HEK293 (cell line): Measurements from ENCODE around the gene CLIC4.

ENCODE experiments used
- CTCF ChIA-PET: fragments of 350-600 bp; formaldehyde crosslinking; extraction: SDS; loops from one replicate; lab custom pipeline; 2021; ENCODE audit warnings: antibody characterized with exemption; lab: Yijun Ruan, JAX
- POLR2A ChIA-PET: fragments of 300-600 bp; formaldehyde crosslinking; extraction: SDS; loops from one replicate; lab custom pipeline; 2020; ENCODE audit warnings: antibody characterized with exemption, inconsistent platforms; lab: Yijun Ruan, JAX
- H3K27ac ChIP-seq: fragments of 200-500 bp; sonication (Bioruptor generic); 2 replicates; pipeline ENCODE4 v1.5.1; 2014; ENCODE audit warnings: low read depth, low read length, control low read depth, inconsistent platforms; ENCODE audit errors: extremely low read depth
- H3K36me3 ChIP-seq, 2 experiments: fragments of 200-500 bp in 1 of 2; sonication (Bioruptor generic) in 1 of 2; 1 replicate in 1 of 2; 2 replicates in 1 of 2; pipeline ENCODE4 v1.5.1; 2014 to 2017; ENCODE audit warnings: inconsistent platforms in 2 of 2, low read length in 2 of 2; ENCODE audit not compliant: control insufficient read depth in 2 of 2, insufficient read depth in 1 of 2
- H3K4me1 ChIP-seq: fragments of 200-500 bp; sonication (Bioruptor generic); 2 replicates; pipeline ENCODE4 v1.5.1; 2014; ENCODE audit warnings: mild to moderate bottlenecking, low read length, inconsistent platforms; ENCODE audit not compliant: control insufficient read depth, insufficient read depth
- H3K4me3 ChIP-seq: 2 replicates; pipeline ENCODE4 v1.5.1; 2011; ENCODE audit warnings: low read depth, mild to moderate bottlenecking, control low read depth, low read length, moderate library complexity
- H3K9me3 ChIP-seq: fragments of 200-500 bp; sonication (Bioruptor generic); 2 replicates; pipeline ENCODE4 v1.5.1; 2014; ENCODE audit warnings: low read depth, low read length, inconsistent platforms; ENCODE audit not compliant: control insufficient read depth, insufficient read depth
- EGR2 ChIP-seq: fragments of 450-650 bp; formaldehyde crosslinking; IDR thresholded peaks from 2 replicates; pipeline ENCODE4 v1.5.1; 2016; ENCODE audit warnings: low read depth, missing biosample characterization, missing genetic modification characterization
- FEZF1 ChIP-seq: fragments of 450-650 bp; formaldehyde crosslinking; IDR thresholded peaks from 2 replicates; pipeline ENCODE4 v1.5.1; 2016; ENCODE audit warnings: missing biosample characterization, missing genetic modification characterization
- HOXC10 ChIP-seq: sonication (generic); formaldehyde crosslinking; IDR thresholded peaks from 2 replicates; pipeline ENCODE4 v1.8.1; 2023; ENCODE audit warnings: mild to moderate bottlenecking, missing genetic modification reagents
- IKZF3 ChIP-seq: fragments of 450-650 bp; IDR thresholded peaks from 2 replicates; pipeline ENCODE4 v1.5.0; 2018; ENCODE audit warnings: missing biosample characterization, mild to moderate bottlenecking, missing genetic modification characterization, moderate library complexity
- SCRT1 ChIP-seq: fragments of 450-650 bp; formaldehyde crosslinking; IDR thresholded peaks from 2 replicates; pipeline ENCODE4 v1.5.1; 2016; ENCODE audit warnings: missing biosample characterization, missing genetic modification characterization, borderline replicate concordance
- SCRT2 ChIP-seq: fragments of 450-650 bp; formaldehyde crosslinking; IDR thresholded peaks from 2 replicates; pipeline ENCODE4 v1.5.1; 2016; ENCODE audit warnings: missing biosample characterization, missing genetic modification characterization
- SP7 ChIP-seq: fragments of 450-650 bp; formaldehyde crosslinking; IDR thresholded peaks from 2 replicates; pipeline ENCODE4 v1.5.1; 2016; ENCODE audit warnings: missing biosample characterization, missing genetic modification characterization
- TCF7L2 ChIP-seq: IDR thresholded peaks from 2 replicates; pipeline ENCODE4 v1.6.1; 2011; ENCODE audit warnings: low read depth, mild to moderate bottlenecking, inconsistent platforms, low read length, moderate library complexity, borderline replicate concordance
- TRIM28 ChIP-seq: IDR thresholded peaks from 2 replicates; pipeline ENCODE4 v1.6.1; 2011; ENCODE audit warnings: low read length, control low read depth, borderline replicate concordance
- ZNF10 ChIP-seq: fragments of 450-650 bp; formaldehyde crosslinking; IDR thresholded peaks from 2 replicates; pipeline ENCODE4 v1.5.1; 2017; ENCODE audit warnings: missing biosample characterization, missing genetic modification characterization
- ZNF19 ChIP-seq: fragments of 450-650 bp; formaldehyde crosslinking; IDR thresholded peaks from 2 replicates; pipeline ENCODE4; 2016; ENCODE audit warnings: missing biosample characterization, missing genetic modification characterization, low read depth
- ZNF280D ChIP-seq: fragments of 450-650 bp; formaldehyde crosslinking; IDR thresholded peaks from 2 replicates; pipeline ENCODE4 v1.5.1; 2016; ENCODE audit warnings: missing biosample characterization, missing genetic modification characterization
- ZNF416 ChIP-seq: fragments of 450-650 bp; formaldehyde crosslinking; IDR thresholded peaks from 2 replicates; pipeline ENCODE4 v1.5.1; 2016; ENCODE audit warnings: missing biosample characterization, missing genetic modification characterization
- ZNF449 ChIP-seq: fragments of 450-650 bp; formaldehyde crosslinking; IDR thresholded peaks from 2 replicates; pipeline ENCODE4 v1.5.1; 2017; ENCODE audit warnings: missing biosample characterization, mild to moderate bottlenecking, missing genetic modification characterization, moderate library complexity
- ZNF561 ChIP-seq: fragments of 450-650 bp; IDR thresholded peaks from 2 replicates; pipeline ENCODE4 v1.5.1; 2018; ENCODE audit warnings: missing biosample characterization, missing genetic modification characterization, borderline replicate concordance
- ZNF600 ChIP-seq: fragments of 450-650 bp; formaldehyde crosslinking; IDR thresholded peaks from 2 replicates; pipeline ENCODE4 v1.5.1; 2016; ENCODE audit warnings: missing biosample characterization, missing genetic modification characterization
- ZNF624 ChIP-seq: fragments of 450-650 bp; formaldehyde crosslinking; IDR thresholded peaks from 2 replicates; pipeline ENCODE4 v1.5.1; 2017; ENCODE audit warnings: missing biosample characterization, missing genetic modification characterization
- ZNF747 ChIP-seq: fragments of 450-650 bp; formaldehyde crosslinking; IDR thresholded peaks from 2 replicates; pipeline ENCODE4 v1.5.1; 2016; ENCODE audit warnings: missing biosample characterization, missing genetic modification characterization
- ZSCAN23 ChIP-seq: fragments of 450-650 bp; formaldehyde crosslinking; IDR thresholded peaks from 2 replicates; pipeline ENCODE4 v1.5.1; 2016; ENCODE audit warnings: missing biosample characterization, missing genetic modification characterization
- ZSCAN5A ChIP-seq: fragments of 450-650 bp; formaldehyde crosslinking; IDR thresholded peaks from 2 replicates; pipeline ENCODE4 v1.5.1; 2016; ENCODE audit warnings: missing biosample characterization, missing genetic modification characterization
- TF ChIP-seq, protein P1 (sequence below): fragments of 450-650 bp; formaldehyde crosslinking; IDR thresholded peaks from 2 replicates; pipeline ENCODE4 v1.5.1; 2017; ENCODE audit warnings: missing biosample characterization, missing genetic modification characterization

The CLIC4 gene

DNA sequence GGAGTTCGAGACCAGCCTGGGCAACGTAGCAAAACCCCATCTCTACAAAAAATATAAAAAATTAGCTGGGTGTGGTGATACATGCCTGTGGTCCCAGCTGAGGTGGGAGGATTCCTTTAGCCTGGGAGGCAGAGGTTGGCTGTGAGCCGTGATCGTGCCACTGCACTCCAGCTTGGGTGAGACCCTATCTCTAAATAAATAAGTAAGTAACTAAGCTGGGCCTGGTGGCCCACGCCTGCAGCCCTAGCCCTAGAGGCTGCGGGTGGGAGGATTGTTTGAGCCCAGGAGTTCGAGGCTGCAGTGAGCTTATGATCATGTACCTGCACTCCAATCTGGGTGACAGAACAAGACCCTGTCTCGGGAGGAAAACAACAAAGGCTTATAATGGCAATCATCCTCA is 4.6 kb downstream of the CLIC4 start (continued):
- TF ChIP-seq, protein P1, sequence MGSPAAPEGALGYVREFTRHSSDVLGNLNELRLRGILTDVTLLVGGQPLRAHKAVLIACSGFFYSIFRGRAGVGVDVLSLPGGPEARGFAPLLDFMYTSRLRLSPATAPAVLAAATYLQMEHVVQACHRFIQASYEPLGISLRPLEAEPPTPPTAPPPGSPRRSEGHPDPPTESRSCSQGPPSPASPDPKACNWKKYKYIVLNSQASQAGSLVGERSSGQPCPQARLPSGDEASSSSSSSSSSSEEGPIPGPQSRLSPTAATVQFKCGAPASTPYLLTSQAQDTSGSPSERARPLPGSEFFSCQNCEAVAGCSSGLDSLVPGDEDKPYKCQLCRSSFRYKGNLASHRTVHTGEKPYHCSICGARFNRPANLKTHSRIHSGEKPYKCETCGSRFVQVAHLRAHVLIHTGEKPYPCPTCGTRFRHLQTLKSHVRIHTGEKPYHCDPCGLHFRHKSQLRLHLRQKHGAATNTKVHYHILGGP, result no peak
- TF ChIP-seq HOXC10 (CRISPR knock-in tag), result no peak
- no peak for TF ChIP-seq TCF7L2

GRCh38 chr1:24751833-24752232 is 6.6 kb downstream of the CLIC4 start:
- no peak for TF ChIP-seq ZSCAN23 (tag by site-specific recombination)
- peak; percentile 63 for TF ChIP-seq ZNF600
- TF ChIP-seq ZNF10 (tag by site-specific recombination), result peak; percentile 92
- no peak for TF ChIP-seq ZNF561
- H3K36me3 ChIP-seq, result peaks cover 0 to 3% of the 10 kb centered on the region in 2 experiments; a peak in 1 of 3 replicates
- H3K4me3 ChIP-seq, result no peak overlapping the region
- ChIA-PET CTCF (interaction anchor here (0.6 kb wide), 1 partner anchor 65 kb away, joined by 3 read pairs; no protein-coding TSS in a partner anchor), POLR2A (interaction anchor here (0.5 to 1.2 kb wide), 2 partner anchors 11 to 1220 kb away, joined by 3 to 4 read pairs; no protein-coding TSS in a partner anchor)
- peaks cover 14% of the 10 kb centered on the region for H3K4me1 ChIP-seq
- no peaks in the 10 kb centered on the region for H3K9me3 ChIP-seq
- H3K27ac ChIP-seq, result no peak overlapping the region

- POLR2A ChIA-PET, result interaction anchor here (0.5 to 1.2 kb wide), 2 partner anchors 10 to 1221 kb away, joined by 3 to 4 read pairs; no protein-coding TSS in a partner anchor
- no peaks in the 10 kb centered on the region for H3K9me3 ChIP-seq
- TF ChIP-seq SCRT2 (tag by site-specific recombination) (peak; percentile 66; the same call in 1 of the 2 replicates), EGR2 (tag by site-specific recombination) (no peak)
- H3K4me3 ChIP-seq, result no peak overlapping the region
- peaks cover 14% of the 10 kb centered on the region for H3K4me1 ChIP-seq
- H3K36me3 ChIP-seq, result peaks cover 0 to 7% of the 10 kb centered on the region in 2 experiments; a peak in 1 of 3 replicates
- no peak overlapping the region for H3K27ac ChIP-seq
- CTCF ChIA-PET, result interaction anchor here (0.6 kb wide), 1 partner anchor 65 kb away, joined by 3 read pairs; no protein-coding TSS in a partner anchor
Measured at GRCh38 chr1:24752305-24752704, 7.1 kb downstream of the CLIC4 start.

GRCh38 chr1:24754229-24754628 is 9.0 kb downstream of the CLIC4 start:
- Histone ChIP-seq H3K27ac (no peak overlapping the region), H3K9me3 (no peaks in the 10 kb centered on the region), H3K4me1 (peaks cover 12% of the 10 kb centered on the region), H3K36me3 (peaks cover 0 to 7% of the 10 kb centered on the region in 2 experiments; a peak in 1 of 3 replicates), H3K4me3 (no peak overlapping the region)
- ChIA-PET POLR2A (interaction anchor here (4.6 kb wide), 1 partner anchor 9 kb away, joined by 27 read pairs; the partner anchor contains the start of gene CLIC4), CTCF (interaction anchor here (0.8 to 1.5 kb wide), 3 partner anchors 66 to 94 kb away, joined by 3 to 9 read pairs (median 4); no protein-coding TSS in a partner anchor)
- TF ChIP-seq ZNF624 (tag by site-specific recombination) (no peak), IKZF3 (tag by site-specific recombination) (peak; percentile 35; the same call in 1 of the 2 replicates), ZNF19 (tag by site-specific recombination) (no peak), ZNF449 (tag by site-specific recombination) (no peak), ZNF747 (no peak), HOXC10 (CRISPR knock-in tag) (no peak), SCRT1 (no peak), ZNF416 (tag by site-specific recombination) (no peak), ZNF280D (tag by site-specific recombination) (no peak), ZNF600 (peak; percentile 79; the same call in 1 of the 2 replicates), ZSCAN5A (no peak), SP7 (tag by site-specific recombination) (no peak), TRIM28 (no peak), FEZF1 (tag by site-specific recombination) (no peak)
